H4 (cell line): Measurements from ENCODE around the gene PIAS1. TPM values are rescaled to one million over a fixed set of nuclear protein-coding genes. Genes with fewer than 3 reads are reported as not detected.
A peak's percentile ranks its signal among the peaks of the same experiment; 100 is the strongest.
"Not testable (repeated sequence)": the region's sequence is repeated elsewhere in the genome, so short reads cannot be mapped to it uniquely, and the experiment has no call there.

ENCODE experiments used
- DNase-seq: peaks from one replicate; pipeline ENCODE4 v3.0.0-alpha.2; 2015; ENCODE audit warnings: low spot score
- total RNA-seq: library from RNA; depleted of rRNA; stranded (reverse); fragments of >200 nt; shearing (Covaris generic); gene quantifications from 2 replicates; pipeline ENCODE4 v1.2.3, GENCODE V29; 2014

PIAS1 gene
- total RNA-seq, 1 experiment from 2014 or later: 15.8 TPM

DNA sequence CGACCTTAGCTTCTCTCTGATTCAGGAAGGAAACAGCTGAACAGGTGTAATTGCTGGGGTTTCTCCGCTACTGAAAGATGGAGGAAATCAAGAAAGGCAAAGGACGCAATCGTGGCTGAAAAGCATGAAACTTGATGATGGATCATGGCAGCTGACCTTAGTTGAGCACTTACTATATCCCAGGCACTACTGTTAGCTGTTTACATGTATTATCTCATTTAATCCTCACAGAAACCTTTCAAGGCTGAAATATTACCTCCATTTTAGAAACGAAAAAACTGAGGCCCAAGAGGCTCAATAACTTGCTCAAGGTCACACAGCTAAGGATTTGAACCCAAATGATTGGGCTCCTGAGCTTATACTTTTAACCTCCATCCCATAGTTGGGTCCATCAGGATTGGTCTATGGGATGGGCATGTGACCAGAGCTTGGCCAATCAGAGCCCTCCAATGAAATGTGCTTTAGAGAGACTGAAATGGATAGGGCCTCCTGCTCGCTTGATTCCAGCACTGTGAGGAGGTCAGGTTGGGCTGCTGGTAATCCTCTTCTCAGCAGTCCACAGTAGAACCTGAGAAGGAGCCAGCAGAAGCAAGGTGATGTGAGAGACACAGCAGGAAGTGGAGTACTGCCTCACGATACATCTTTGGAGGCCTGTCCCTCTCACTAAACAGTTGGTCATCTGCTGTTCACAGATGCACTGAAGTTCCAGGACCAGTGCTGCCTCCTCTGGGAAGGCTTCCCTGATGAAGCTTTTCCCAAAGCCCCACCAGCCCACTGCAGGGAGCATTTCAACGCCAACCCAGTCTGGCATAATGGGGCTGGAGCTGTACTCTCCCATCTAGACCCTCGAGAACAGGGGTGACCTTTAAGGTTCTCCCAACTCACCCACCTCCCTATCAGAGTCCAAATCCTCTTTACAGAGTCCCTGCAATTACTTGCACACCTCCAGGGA, 165.0 kb downstream of the PIAS1 start:
- DNase-seq: no peak

DNA sequence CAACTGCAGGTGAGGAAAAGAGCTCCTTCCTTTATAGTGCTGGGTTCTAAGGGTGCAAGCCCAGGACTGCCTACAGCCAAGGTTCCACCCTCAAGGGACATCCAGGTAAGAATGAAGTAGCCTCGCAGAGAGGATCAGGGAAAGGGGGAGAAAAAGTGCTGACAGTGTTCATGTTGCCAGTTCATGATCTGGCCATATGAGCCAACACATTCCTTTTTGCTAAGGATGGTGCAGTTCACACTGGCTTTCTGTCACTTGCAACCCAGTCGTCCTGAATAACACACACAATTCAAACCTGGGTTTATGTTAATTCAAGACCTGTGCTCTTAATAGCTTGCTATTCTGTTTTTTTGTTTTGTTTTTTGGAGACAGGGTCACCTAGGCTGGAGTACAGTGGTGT, 166.4 kb downstream of the PIAS1 start:
- no peak for DNase-seq

DNA sequence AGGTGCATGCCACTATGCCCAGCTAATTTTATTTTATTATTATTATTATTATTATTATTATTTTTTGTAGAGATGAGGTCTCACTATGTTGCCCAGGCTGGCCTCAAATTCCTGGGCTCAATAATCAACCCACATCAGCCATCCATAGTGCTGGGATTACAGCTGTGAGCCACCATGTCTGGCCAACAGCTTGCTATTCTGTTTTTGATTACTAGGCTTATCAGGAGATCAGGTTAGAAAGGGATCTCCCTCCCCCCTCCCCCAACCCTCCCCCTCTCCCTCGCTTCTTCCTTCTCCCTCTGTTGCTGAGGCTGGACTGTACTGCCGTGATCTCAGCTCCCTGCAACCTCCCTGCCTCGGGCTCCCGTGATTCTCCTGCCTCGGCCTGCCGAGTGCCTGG, 166.9 kb downstream of the PIAS1 start:
- no peak for DNase-seq

DNA sequence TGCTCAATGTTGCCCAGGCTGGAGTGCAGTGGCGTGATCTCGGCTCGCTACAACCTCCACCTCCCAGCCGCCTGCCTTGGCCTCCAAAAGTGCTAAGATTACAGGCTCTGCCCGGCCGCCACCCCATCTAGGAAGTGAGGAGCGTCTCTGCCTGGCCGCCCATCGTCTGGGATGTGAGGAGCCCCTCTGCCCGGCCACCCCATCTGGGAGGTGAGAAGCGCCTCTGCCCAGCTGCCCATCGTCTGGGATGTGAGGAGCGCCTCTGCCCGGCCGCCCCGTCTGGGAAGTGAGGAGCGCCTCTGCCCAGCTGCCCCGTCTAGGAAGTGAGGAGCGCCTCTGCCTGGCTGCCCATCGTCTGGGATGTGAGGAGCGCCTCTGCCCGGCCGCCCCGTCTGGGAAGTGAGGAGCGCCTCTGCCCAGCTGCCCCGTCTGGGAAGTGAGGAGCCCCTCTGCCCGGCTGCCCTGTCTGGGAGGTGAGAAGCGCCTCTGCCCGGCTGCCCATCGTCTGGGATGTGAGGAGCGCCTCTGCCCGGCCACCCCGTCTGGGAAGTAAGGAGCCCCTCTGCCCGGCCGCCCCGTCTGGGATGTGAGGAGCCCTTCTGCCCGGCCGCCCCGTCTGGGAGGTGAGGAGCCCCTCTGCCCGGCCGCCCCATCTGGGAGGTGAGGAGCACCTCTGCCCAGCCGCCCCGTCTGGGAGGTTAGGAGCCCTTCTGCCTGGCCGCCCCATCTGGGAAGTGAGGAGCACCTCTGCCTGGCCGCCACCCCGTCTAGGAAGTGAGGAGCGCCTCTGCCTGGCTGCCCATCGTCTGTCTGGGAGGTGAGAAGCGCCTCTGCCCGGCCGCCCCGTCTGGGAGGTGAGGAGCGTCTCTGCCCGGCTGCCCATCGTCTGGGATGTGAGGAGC, 167.7 kb downstream of the PIAS1 start:
- not testable (repeated sequence) for DNase-seq

DNA sequence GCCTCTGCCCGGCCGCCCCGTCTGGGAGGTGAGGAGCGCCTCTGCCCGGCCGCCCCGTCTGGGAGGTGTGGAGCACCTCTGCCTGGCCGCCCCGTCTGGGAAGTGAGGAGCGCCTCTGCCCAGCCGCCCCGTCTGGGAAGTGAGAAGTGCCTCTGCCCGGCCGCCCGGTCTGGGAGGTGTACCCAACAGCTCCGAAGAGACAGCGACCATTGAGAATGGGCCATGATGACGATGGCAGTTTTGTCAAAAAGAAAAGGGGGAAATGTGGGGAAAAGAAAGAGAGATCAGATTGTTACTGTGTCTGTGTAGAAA, 168.3 kb downstream of the PIAS1 start:
- DNase-seq: not testable (repeated sequence)

DNA sequence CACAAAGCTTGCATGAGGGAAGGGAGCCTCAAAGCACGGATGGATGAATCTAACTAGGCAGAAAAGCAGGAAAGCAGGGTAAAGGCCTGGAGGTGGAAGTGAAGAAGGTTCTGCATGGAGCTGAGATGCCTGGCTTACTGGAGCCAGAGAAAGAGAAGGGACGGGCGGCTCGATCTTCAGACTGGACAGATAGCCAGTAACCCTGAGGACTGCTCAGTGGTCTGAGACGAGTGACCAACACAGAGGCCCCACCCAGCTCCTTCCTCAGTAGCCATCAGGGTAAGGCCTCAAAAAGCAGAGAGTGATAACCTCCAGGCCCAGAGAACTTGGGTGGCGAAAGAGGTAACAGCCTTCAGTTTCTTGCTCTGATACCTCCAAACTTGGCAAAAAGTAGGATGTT, 169.1 kb downstream of the PIAS1 start:
- no peak for DNase-seq

DNA sequence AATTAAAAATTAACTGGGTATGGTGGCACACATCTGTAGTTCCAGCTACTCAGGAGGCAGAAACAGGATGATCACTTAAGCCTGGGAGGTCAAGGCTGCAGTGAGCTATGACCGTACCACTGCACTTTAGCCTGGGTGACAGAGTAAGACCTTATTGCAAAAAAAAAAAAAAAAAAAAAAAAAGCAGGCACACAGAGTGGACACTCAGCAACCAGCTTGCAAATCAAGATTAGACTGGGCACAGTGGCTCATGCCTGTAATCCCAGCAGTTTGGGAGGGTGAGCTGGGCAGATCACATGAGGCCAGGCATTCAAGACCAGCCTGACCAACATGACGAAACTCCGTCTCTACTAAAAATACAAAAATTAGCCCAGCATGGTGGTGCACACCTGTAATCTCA, 170.0 kb downstream of the PIAS1 start:
- no peak for DNase-seq

DNA sequence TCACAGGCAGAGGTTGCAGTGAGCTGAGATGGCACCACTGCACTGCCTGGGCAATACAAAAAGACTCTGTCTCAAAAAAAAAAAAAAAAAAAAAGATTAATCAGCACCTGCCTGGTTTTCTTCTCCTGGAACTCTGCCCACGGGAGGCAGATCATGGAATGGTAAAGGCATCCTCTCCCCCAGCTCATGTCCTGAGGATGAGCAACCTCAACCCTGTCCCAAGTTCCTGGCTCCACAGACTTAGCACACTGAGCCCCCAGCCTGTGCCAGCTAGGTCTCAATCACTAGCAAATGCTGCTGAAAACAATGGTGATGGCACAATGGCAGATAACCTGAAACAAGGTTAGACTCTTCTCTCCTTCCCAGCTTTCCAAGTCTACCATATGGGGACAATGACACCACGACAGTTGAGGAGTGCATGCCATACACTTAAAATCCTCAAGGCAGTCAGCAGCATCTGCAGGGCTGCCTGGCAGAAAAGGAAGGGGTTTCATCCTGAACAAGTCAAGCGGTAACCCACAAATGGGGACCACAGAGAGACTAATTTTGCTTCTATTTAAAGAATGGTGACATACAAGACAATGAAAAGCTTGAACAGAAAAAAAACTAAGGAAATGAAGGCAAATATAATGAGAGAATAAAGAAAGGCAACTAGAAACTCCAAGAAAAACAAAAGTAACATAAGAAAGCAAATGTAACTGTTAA, 170.6 kb downstream of the PIAS1 start:
- DNase-seq: no peak

DNA sequence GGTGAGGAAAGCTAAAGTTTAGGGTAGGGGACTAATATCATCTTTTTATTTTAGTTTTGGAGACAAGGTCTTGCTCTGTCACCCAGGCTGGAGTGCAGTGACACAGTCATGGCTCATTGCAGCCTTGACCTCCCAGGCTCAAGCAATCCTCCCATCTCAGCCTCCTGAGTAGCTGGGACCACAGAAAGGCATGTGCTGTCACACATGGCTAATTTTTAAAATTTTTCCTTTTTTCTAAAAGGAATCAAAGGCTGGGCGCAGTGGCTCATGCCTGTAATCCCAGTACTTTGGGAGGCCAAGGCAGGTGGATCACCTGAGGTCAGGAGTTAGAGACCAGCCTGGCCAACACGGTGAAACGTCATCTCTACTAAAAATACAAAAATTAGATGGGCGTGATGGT, 171.3 kb downstream of the PIAS1 start:
- not testable (repeated sequence) for DNase-seq

DNA sequence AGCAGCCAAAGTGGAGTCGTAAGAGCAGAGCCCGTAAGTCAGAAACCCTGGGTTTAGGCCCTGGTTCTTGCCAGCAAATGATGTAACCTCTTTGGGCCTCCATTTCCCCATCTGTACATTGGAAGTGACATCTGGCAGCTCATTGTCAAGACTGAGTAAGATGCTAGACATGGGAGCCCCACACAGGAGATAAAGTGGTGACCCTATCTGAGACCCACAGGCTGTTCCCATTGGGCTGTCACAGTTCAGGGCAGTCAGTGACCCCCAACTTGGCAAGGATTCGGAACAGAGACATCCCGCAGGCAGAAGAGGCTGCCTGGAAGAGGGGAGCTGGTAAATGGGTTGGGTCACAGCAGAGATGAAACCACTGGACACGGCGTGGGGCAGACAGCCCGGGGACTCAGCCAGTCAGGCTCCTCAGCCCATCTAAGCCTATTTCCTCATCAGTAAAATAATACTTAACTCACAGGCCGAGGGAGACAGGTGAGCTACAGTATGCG, 173.6 kb downstream of the PIAS1 start:
- DNase-seq: no peak

DNA sequence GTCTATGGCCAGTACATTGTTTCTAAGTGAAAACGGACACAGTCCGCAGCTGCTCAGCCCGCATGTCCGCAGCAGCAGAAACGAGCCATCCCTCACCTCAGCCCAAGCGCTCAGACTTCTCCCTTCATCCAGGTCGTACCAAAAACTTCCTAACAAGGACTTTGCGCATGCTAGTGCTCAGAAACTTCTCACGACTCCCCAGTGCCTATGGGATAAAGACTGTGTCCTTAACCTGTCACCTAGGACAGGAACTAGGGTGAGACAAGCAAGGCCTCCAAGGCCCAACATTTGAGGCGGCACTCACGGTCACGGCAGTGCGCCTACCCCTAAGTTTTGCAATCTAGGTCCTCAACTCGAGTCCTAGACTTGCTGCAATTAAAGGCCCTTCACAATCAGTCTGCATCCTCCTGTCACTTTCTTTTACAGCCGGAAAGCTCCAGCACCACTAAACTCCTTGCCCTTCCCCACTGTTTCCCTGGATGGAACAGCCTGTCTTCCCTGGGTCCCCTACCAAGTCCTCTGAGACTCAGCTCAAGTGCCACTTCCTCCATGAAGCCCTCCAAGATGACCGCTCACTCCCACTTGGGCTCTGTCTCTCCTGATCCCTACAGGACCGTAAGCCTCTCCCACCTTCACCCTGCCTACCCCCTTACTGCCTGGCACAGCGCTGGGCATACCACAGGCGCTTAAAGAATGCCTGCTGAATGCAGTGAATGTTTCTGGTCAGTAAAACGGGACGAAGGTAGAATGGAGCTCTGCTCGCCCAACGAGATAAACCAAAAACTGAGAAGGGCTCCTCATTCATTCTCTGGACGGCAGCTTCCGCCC, 174.2 kb downstream of the PIAS1 start:
- no peak for DNase-seq

DNA sequence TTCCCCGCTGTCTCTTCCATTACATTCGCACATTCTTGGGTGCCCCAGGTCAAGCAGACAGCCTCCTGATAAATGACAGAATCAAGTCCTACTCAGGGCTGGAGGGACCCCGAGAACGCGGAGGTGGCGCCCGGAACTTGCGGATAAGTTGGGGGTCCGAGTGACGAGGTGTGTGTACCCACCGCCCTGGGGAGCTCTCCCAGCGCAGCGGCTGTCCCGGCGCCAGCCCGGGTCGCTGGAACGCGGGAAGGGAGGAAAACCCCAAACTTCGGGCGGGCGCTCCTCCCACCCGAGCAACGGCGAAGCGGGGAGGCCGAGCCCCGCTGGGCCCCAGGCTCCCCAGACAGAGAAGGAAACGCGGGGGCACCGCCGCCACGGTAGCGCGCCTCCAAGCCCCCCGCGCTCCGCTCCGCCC, 174.9 kb downstream of the PIAS1 start:
- no peak for DNase-seq

DNA sequence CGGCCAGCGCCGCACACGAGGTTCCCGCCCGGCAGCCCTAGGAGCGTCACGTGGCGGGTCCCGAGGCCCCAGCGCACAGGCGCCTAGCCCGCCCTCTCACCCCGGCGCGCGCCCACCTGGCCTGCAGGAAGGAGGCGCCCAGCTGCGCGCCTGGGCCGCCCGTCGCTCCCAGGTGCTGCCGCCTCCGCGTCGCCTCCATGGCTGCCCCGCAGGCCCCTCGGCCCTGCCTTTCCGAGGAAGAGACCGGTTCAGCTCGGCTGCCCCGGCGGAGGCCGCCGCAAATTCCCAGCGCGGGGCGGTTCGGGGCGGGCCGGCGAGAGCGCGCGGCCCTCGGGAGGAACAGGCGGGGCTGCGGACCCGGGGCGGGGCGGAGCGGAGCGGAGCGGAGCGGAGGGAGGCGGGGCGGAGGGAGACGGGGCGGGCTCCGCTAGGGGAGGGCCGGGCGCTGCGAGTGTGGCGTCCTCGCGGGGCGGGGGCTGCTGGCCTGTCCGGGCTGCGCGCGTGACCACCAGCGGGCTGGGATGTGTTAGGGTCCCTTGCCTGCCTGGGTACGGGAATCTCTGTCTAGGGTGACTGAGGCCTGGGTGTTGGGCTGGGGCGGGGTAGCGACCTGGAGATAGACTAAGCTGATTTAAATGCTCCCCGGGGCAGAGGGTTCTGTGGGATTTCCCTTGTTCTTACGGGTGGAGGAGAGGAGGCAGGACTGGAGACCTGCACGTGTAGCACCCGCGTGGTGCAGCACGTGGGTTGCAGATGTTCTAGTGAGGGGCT, 175.5 kb downstream of the PIAS1 start, which contains the start of gene CLN6:
TSS of gene CLN6 (minus strand) at position 343 of the 771 bp plus-strand sequence. CDS start at position 199, 144 bp downstream.
- DNase-seq: peak; percentile 70

DNA sequence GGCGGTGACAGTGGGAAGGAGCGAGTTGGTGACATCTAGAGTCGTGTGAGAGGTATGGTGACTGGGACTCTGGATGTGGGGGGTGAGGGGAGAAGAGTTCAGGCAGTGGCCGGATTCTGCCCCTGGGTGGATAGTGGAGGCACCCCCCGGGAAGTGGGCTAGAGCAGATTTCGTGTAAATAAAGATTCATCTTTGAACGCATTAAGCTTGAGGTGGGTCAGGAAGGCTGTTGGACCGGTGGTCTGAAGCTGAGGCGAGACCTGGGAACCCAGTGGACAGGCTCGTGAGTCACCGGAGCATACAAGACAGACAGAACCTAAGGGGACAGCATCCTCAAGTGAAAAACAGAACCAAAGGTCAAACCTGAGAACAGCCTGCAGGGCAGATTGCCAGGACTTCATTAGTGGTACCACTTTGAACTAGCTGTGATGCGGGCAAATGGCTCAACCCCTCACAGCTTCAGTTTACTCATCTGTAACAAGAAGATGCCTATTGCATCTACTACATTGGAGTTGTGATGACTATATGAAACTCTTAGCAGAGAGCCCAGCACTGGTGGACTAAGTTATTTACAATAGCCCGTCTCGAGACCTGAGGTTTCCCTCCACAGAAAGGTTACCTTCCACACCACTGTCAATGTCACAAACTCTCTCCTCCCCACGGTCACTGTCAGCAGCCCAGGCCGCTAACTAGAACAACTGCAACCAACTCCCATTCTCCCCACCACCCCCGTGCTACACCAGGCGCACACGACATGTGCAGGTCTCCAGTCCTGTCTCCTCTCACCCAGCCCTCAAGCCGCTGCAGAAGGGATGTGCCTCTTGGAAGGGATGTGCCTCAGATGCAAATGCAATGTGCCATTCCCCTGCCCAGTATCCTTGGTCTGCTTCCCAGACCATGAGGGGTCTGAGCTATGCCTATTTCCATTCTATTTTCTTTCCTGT, 176.3 kb downstream of the PIAS1 start:
- DNase-seq: no peak

DNA sequence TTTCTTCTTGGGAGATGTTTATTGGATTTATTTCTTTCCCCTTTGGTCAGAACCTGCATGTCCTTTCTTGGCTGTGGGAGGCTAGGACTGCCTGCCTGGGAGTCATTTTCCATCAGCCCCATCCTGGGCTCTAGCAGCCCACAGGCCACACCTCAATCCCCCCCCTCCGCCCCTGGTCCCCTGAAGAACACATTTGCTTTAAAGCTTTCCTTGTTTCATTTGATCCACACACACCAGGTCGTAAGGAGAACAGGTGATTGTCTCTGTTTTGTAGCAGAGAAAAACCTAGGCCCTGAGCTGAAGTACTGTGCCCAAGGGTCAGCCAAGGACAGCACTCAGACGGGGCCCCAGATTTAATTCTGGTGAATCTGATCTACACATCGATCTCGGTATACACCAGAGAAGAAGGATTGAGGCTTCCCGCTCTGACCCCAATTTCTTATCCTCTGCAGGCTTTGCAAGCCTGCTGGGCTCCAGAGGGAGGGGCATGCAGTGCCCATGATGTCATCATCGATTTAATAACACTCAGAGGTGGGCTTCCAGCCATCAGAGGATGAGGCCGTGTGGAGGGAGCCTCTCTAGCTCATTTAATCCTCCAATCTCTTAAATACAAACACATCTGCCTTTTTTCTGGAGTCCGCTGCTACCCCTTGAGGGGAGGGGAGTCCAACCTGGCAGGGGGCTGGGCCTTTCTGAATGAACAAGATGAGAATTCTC, 177.1 kb downstream of the PIAS1 start:
- no peak for DNase-seq

DNA sequence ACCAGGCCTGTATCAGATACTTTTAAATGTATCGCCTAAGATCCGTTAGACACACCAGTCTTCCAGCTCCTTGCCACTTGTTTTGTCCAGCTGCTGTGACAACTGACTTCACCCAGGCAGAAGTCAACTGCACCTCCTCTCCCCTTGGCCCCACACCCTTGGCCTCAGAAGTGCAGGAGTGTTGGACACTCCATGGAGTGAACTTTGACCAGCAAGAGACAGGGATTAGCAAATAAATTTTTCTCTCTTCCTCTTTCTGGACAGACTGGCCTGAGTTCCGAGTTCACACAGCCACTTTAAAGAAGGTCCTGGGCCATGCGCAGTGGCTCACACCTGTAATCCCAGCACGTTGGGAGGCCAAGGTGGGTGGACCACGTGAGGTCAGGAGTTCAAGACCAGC, 178.3 kb downstream of the PIAS1 start:
- no peak for DNase-seq

DNA sequence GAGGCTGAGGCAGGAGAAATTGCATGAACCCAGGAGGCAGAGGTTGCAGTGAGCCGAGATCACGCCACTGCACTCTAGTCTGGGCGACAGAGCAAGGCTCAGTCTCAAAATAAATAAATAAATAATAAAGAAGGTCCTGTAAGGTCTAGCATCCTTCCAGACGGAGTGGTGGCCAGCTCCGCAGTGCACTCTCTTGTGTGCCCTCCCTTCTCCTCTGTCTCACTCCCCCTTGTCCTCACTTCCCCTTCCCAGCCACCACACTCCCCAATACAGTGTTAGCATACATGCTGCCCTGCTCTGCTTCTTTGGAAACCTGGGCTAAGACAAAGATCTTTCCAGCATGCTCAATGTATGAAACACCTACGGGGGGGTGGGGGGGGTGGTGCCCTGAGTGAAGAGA, 178.8 kb downstream of the PIAS1 start:
- DNase-seq: no peak

DNA sequence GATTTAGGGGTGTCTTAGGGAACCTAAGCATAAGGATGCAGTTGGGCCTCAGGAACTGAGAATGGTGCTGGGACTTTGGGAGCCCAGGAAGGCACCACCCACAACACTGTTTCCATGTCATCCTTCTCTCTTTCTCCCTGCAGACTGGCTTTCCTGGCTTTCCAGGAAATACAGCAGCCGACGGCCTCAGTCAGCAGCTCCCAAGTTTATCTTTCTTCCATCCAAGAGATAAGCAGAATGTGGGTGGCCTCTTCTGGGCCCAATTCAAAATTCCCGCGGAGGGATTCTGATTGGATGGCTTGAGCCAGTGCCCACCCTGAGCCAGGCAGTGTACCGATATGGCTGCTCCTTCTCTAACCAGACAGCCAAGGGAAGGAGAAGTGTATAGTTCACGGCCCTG, 179.9 kb downstream of the PIAS1 start:
- no peak for DNase-seq
